Panc1 (cell line): ENCODE results near the gene CXXC1. TPM values are rescaled to one million over a fixed set of nuclear protein-coding genes. Genes with fewer than 3 reads are reported as not detected.

Experiments used
- ATAC-seq: fragments of 200-7000 bp; cut with Tn5 transposase; 2 replicates; pipeline ENCODE4 v1.9.1; 2020; ENCODE audit warnings: mild to moderate bottlenecking, moderate library complexity
- BruUV-seq: library from RNA; stranded (reverse); fragments of 400-500 nt; replicated peaks from 2 replicates; lab custom pipeline; 2021; lab: Mats Ljungman, UMichigan
- CTCF ChIA-PET: fragments of 300-600 bp; sonication (Branson Sonifier 250); formaldehyde crosslinking; loops from one replicate; lab custom pipeline; 2022; ENCODE audit warnings: antibody characterized with exemption; lab: Charles Lee
- POLR2A ChIA-PET: fragments of 300-600 bp; sonication (Branson Sonifier 250); formaldehyde crosslinking; loops from one replicate; lab custom pipeline; 2022; ENCODE audit warnings: antibody characterized with exemption; lab: Charles Lee
- DNase-seq: peaks from one replicate; pipeline ENCODE4 v3.0.0-alpha.2; 2010; ENCODE audit warnings: low read depth, low spot score
- H3K27ac ChIP-seq: 2 replicates; pipeline ENCODE4 v1.5.1; 2011; ENCODE audit warnings: mild to moderate bottlenecking, low read length, inconsistent platforms
- H3K27me3 ChIP-seq: fragments of 200-500 bp; sonication (Bioruptor generic); 2 replicates; pipeline ENCODE4 v1.6.0; 2014; ENCODE audit warnings: low read length, inconsistent platforms; ENCODE audit not compliant: control insufficient read depth, insufficient read depth
- H3K36me3 ChIP-seq: fragments of 200-500 bp; sonication (Bioruptor generic); 2 replicates; pipeline ENCODE4 v1.5.1; 2014; ENCODE audit warnings: inconsistent platforms, mild to moderate bottlenecking, low read length, moderate library complexity; ENCODE audit not compliant: control insufficient read depth, insufficient read depth
- H3K4me1 ChIP-seq: 2 replicates; pipeline ENCODE4 v1.5.1; 2011; ENCODE audit warnings: inconsistent platforms, mild to moderate bottlenecking, low read length, moderate library complexity; ENCODE audit not compliant: control insufficient read depth, insufficient read depth
- H3K4me3 ChIP-seq, 2 experiments: 2 replicates each; pipeline ENCODE4 v1.5.1; 2011 to 2012; ENCODE audit warnings: low read depth in 2 of 2, low read length in 2 of 2, mild to moderate bottlenecking in 2 of 2, inconsistent platforms in 1 of 2, moderate library complexity in 1 of 2
- H3K9me3 ChIP-seq: fragments of 200-500 bp; sonication (Bioruptor generic); 2 replicates; pipeline ENCODE4 v1.5.1; 2014; ENCODE audit warnings: low read depth, mild to moderate bottlenecking, inconsistent platforms, low read length, moderate library complexity; ENCODE audit not compliant: control insufficient read depth, insufficient read depth
- CTCF ChIP-seq: fragments of 450-650 bp; IDR thresholded peaks from 2 replicates; pipeline ENCODE4 v1.5.1; 2017; ENCODE audit warnings: mild to moderate bottlenecking
- POLR2AphosphoS5 ChIP-seq: IDR thresholded peaks from 2 replicates; pipeline ENCODE4 v1.6.1; 2012; ENCODE audit warnings: mild to moderate bottlenecking, low read depth, low read length, moderate library complexity
- REST ChIP-seq, 2 experiments: IDR thresholded peaks; 2 replicates each; pipeline ENCODE4 v1.6.1; 2011 to 2012; ENCODE audit warnings: low read depth in 2 of 2, control low read depth in 1 of 2, low read length in 1 of 2, mild to moderate bottlenecking in 1 of 2, moderate library complexity in 1 of 2; ENCODE audit not compliant: insufficient read depth in 1 of 2
- SIN3A ChIP-seq: IDR thresholded peaks from 2 replicates; pipeline ENCODE4 v1.6.1; 2012; ENCODE audit warnings: low read depth, mild to moderate bottlenecking, low read length, moderate library complexity, borderline replicate concordance; ENCODE audit not compliant: insufficient read depth
- TCF7L2 ChIP-seq: IDR thresholded peaks from 2 replicates; pipeline ENCODE4 v1.6.1; 2011; ENCODE audit warnings: mild to moderate bottlenecking, low read depth, low read length, inconsistent platforms
- in situ Hi-C: cut with HindIII; loops from 2 replicates; pipeline ENCODE4 v1.10.0; 2016; ENCODE audit warnings: low sequenced_read_pairs, low pct_unique_long_range_greater_than_20kb
- intact Hi-C: fragments of 100-400 bp; cut with micrococcal nuclease; formaldehyde crosslinking; loops from one replicate; pipeline ENCODE4 v1.10.0; 2022; ENCODE audit not compliant: unreplicated experiment
- total RNA-seq: library from RNA; stranded (reverse); gene quantifications from one replicate; pipeline ENCODE4 v1.2.1, GENCODE V29; 2021; ENCODE audit not compliant: unreplicated experiment

CXXC1 gene
- total RNA-seq, 1 experiment from 2014 or later: 60.8 TPM

- ChIA-PET CTCF (no interaction called here), POLR2A (no interaction called here)
- peaks cover 8% of the 10 kb centered on the region for H3K4me1 ChIP-seq
- no peak for DNase-seq
- intact Hi-C loops (loop anchor here (10.0 kb wide), 1 partner anchor 72 kb away; no protein-coding TSS in a partner anchor), in situ Hi-C loops (no loop called here)
- H3K27me3 ChIP-seq: no peaks in the 10 kb centered on the region
- no peak overlapping the region for H3K27ac ChIP-seq
- H3K9me3 ChIP-seq: no peaks in the 10 kb centered on the region
- BruUV-seq: no TSS peak
- TF ChIP-seq SIN3A (no peak), CTCF (no peak), TCF7L2 (no peak), REST (IDR thresholded peaks at IDR 0.05; ENCODE audit: insufficient read depth in 1 of 2, low read depth in 2 of 2, low read length in 1 of 2) (no peak), POLR2AphosphoS5 (no peak)
- ATAC-seq: no peak
- peaks cover 5% of the 10 kb centered on the region for H3K36me3 ChIP-seq
- no peak overlapping the region for H3K4me3 ChIP-seq
Observed at GRCh38 chr18:50282521-50283335, 4.8 kb downstream of the CXXC1 start.

GRCh38 chr18:50281972-50282520, 5.4 kb downstream of the CXXC1 start:
- Histone ChIP-seq H3K27ac (peak overlapping the region; percentile 94), H3K4me3 (peak overlapping the region; percentile 88 to 98), H3K9me3 (no peaks in the 10 kb centered on the region), H3K4me1 (peaks cover 8% of the 10 kb centered on the region), H3K36me3 (peaks cover 5% of the 10 kb centered on the region), H3K27me3 (no peaks in the 10 kb centered on the region)
- POLR2A ChIA-PET: no interaction called here
- CTCF ChIA-PET: interaction anchor here (0.8 kb wide), 1 partner anchor 75 kb away, joined by 4 read pairs; no protein-coding TSS in a partner anchor
- intact Hi-C loops (loop anchor here (10.0 kb wide), 1 partner anchor 73 kb away; no protein-coding TSS in a partner anchor), in situ Hi-C loops (no loop called here)
- no peak for TF ChIP-seq POLR2AphosphoS5
- no peak for TF ChIP-seq TCF7L2
- TF ChIP-seq CTCF: no peak
- TF ChIP-seq SIN3A: no peak
- no peak for TF ChIP-seq REST (IDR thresholded peaks at IDR 0.05; ENCODE audit: insufficient read depth in 1 of 2, low read depth in 2 of 2, low read length in 1 of 2)
- ATAC-seq (no peak), DNase-seq (no peak)
- BruUV-seq: no TSS peak
